GM21717 (cell line): Measurements from ENCODE around the gene ARHGEF4.

ENCODE experiments used
- ATAC-seq: cut with Tn5 transposase; IDR thresholded peaks from one replicate; pipeline ENCODE4 v1.9.1; 2021; ENCODE audit warnings: mild to moderate bottlenecking, moderate library complexity; ENCODE audit not compliant: unreplicated experiment

The ARHGEF4 gene

GRCh38 chr2:131035112-131035825 is 198.6 kb downstream of the ARHGEF4 start:
- ATAC-seq: no peak

GRCh38 chr2:131035826-131036231 is 199.1 kb downstream of the ARHGEF4 start:
- ATAC-seq: no peak

DNA sequence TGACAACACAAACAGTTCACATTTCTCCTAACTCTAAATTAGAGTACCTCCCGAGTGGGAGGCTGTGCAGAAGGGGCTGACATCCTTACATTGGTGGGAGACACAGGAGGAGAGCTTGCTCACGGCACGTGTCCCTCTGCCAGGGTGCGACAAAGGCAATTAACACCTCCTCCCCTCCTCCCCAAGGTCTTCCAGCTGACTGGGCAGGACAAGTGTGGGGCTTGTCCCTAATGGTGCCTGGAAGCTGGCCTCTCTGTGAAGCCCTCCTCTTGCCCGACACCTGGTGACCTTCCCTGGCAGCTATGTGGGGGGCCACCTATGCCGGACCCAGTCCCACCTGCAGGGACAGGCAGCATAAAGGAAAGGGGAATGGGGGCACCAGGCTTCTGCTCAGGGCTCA is 199.6 kb downstream of the ARHGEF4 start:
- no peak for ATAC-seq

GRCh38 chr2:131036696-131037397 is 200.1 kb downstream of the ARHGEF4 start:
- ATAC-seq: no peak

DNA sequence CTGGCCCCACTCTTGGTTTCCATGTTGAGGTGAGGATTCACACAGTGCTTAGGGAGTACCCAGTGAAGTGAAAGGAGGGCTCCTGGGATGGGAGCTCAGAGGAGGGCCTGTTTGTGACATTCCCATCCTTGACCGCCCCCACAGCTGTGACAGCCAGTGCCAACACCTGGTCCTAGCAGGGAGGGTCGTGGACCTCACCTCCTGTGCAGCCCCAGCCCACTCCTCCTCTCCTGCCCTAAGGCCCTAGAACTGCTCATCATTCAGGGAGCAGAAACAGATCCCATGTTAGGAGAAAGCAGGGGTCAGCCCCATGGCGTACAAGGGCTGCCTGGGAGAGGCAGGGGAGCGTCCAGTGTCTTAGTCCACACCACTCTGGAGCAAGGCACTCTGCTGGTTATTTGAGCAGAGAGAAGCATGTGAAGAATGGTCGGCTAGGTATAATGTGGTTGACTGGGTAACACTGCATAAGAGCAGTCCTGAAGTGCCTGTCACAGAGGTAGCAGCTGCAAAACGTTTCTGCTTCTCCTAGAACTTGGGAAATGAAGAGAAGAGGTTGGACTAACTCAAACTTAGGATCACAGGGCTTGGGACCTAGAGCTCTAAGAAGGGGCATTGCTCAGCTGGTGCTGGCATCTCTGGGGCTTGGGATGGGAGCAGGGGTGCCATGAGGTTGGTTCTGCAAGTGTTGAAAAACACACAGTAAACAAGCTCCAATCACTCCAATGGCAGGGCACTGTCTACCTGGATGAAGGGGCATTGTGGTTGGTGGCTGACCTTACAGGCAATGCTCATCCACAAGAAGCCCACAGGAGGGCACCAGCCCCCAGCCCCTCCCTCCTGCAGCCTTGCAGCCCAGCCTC is 200.9 kb downstream of the ARHGEF4 start:
- ATAC-seq: no peak

DNA sequence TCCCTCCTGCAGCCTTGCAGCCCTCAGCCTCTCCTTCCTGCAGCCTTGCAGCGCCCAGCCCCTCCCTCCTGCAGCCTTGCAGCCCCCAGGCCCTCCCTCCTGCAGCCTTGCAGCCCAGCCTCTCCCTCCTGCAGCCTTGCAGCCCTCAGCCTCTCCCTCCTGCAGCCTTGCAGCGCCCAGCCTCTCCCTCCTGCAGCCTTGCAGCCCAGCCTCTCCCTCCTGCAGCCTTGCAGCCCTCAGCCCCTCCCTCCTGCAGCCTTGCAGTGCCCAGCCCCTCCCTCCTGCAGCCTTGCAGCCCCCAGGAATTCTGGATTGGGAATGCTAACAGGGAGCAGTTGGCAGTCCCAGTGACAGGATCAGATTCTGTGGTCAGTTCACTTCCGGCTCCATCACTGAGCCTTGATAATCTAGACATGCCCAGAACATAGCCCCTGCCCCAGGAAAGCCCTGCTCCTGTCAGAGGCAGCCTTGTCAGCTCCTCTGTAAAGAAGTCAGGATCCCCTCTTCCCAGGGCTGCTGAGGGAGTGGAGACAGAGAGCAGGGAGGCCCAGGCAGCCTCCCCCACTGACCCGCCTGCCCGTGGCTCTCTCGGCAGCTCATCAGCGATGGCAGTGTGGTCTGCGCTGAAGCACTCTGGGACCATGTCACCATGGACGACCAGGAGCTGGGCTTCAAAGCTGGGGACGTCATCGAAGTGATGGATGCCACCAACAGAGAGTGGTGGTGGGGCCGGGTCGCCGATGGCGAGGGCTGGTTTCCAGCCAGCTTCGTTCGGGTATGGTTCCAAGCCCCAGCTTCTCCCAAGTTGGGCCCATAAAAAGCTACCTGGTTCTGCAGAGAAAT is 201.8 kb downstream of the ARHGEF4 start:
- ATAC-seq: no peak

DNA sequence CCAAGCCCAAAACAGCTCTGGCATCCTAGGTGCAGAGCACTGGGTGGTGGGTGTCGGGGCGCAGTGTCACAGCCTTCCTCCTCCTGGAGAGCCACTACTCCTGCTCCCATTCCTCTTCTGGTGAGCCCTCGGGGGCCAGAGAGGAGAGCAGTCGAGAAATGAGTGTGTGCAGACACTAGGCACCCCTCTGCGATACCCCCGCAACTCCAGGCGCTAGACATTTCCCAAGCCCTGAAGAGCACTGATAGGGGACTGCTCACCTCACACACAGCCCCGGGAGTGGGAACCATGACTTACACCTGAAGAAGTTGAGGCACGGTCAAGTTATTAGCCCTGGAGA is 202.4 kb downstream of the ARHGEF4 start:
- no peak for ATAC-seq

DNA sequence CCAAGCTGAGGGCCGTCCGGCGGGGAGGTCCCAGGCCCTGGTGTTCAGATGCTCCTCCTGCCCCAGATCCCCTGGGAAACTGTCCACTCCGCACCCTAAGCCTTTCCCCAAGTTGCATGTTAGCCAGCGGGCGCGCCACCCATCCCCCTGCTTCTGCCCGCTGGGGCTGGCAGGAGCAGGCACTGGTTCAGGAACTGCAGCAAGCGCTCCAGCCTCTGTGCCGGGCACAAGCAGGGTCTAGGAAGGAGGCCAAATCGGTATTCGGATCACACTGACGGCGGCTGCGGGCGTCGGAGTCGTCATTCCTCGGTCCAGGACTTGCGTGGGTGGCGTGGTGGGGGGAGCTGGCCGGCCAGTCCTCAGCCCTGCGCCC is 202.8 kb downstream of the ARHGEF4 start:
- ATAC-seq: no peak

DNA sequence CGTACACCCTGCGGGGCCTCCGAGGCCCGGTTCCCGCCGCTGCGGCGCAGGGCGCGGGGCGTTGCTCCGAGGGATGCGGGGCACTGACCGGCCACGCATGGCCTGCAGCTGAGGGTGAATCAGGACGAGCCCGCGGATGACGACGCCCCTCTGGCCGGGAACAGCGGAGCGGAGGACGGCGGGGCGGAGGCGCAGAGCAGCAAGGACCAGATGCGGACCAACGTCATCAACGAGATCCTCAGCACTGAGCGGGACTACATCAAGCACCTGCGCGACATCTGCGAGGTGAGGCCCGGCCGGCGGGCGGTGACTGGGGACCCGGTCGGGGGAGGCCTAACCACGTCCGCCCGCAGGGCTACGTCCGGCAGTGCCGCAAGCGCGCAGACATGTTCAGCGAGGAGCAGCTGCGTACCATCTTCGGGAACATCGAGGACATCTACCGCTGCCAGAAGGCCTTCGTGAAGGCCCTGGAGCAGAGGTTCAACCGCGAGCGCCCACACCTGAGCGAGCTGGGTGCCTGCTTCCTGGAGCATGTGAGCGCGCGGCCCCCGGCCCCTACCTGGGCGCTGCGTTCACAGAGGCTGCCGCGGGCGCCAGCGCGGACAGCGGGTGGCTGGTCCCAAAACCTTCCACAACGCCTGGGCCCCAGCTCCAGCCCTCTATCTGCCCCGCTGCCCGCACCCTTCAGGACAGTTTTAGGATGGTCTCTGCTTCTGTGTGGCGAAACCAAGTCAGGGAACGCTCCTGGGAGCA is 203.4 kb downstream of the ARHGEF4 start:
- no peak for ATAC-seq

DNA sequence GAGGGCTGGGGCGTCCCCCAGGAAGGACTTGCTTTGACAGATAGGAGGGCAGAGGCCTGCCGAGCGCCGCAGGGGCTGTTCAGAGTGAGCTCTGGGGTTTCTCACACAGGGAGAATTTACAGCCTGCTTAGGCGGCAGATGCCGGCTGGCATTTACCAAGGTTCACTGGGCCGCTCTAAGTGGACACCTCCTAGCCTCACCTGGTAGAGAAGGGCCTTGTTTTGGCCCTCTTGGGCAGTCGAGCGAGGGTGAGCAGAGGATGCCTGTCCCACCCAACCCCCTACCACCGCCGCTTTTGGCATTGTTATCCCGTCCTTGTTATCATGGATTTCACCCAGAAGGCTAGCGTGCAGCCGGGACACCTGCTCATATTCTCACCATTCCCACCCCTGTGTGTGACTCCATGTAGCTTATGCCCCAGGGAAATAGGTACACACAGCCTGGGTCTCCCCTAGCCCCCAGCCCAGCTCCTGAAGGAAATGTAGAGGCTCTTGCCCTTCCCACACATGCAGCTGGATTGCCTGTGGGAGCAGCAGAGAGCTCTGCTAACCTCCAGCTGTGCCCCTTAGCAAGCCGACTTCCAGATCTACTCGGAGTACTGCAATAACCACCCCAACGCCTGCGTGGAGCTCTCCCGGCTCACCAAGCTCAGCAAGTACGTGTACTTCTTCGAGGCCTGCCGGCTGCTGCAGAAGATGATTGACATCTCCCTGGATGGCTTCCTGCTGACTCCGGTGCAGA is 204.1 kb downstream of the ARHGEF4 start:
- no peak for ATAC-seq

GRCh38 chr2:131041402-131042147 is 204.9 kb downstream of the ARHGEF4 start:
- no peak for ATAC-seq

DNA sequence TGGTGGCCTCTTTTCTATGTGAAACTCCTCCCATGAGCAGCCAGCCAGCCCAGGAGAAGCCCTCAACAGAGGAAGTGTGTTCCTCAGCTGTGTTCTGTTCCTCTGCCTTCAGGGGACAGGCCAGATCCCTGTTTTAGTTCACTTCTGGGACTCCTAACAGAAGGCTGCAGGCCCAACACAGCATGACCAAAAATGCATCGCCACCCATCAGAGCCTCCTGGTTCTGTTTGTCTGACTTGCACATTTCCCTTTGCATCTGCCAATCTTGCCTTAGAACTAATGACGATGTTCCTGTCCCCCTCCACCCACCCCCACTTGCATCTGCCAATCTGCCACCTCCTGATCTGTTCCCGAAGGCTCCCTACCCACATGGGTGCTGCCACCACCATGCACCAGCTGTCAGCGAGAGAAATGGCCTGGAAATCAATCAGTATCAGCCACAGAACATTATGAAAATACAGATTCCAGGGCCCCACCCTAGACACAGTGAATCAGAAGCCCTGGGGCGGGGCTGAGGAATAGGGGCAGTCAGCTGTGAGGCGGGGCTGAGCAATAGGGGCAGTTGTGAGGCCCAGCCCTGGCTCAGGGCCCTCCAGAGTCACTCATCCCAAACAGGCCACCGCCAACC is 205.5 kb downstream of the ARHGEF4 start:
- no peak for ATAC-seq

GRCh38 chr2:131043199-131044074 is 206.7 kb downstream of the ARHGEF4 start:
- no peak for ATAC-seq

DNA sequence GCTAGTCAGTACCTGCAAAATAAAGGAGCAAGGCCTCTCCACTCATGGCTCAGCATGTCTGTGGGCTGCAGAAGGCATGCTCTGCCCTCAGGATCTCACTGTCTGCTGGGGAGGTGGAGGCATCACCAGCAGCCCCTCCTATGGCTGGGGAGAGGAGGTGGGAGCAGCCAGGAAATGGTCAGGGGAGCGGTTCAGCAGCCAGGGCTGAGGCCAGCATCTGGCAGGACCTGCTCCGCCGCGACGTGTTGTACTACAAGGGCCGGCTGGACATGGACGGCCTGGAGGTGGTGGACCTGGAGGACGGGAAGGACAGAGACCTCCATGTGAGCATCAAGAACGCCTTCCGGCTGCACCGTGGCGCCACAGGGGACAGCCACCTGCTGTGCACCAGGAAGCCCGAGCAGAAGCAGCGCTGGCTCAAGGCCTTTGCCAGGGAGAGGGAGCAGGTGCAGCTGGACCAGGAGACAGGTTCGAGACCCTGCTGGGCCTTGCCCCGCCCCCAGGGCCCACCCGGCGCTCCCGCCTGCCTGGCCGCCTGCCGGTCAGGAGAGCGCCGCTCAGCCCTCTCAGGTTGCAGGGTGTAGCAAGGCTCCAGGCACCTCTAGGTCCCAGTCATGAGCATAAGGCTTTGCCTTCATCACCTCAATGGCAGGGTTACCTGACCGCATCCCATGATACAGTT is 207.5 kb downstream of the ARHGEF4 start:
- no peak for ATAC-seq

GRCh38 chr2:131044757-131045150 is 208.0 kb downstream of the ARHGEF4 start:
- no peak for ATAC-seq

DNA sequence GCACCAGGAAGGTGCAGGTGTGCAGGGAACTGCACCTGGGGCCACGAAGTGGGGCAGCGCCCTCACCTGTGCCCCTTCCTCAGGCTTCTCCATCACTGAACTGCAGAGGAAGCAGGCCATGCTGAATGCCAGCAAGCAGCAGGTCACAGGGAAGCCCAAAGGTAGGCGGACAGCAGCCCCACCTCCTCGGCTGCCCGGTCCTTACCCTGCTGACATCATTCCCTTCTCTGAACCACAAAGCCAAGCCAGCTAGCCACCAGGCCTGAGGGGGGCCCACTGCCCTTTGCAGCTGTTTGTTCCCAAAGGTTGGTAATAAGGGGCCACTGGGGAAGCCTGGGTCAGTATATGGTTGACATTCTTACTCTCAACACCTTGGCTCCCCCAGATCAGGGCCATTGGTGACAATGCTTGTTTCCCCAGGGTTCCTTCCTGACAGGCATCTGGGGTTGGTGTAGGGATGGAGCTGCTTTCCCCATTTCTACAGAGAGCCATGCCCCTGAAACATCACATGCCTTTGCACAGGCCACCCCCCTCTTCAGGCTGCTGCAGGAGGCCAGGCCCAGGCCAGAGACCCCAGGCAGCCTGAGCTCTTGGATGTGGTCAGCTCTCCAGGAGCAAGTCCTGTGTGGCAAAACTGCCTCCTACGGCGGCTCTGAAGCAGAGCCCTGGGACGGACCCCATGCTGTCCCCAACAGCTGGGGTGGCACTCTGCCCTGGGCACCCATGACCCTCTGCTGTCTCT is 208.7 kb downstream of the ARHGEF4 start:
- no peak for ATAC-seq
